SK-N-SH treated with all-trans-retinoic acid at 6 μM for 48 hours (cell line): ENCODE measurements around the gene PRX.

Experiments
- ATAC-seq: fragments of 200-7000 bp; cut with Tn5 transposase; 3 replicates; pipeline ENCODE4 v1.9.1; 2020; ENCODE audit warnings: mild to moderate bottlenecking, moderate library complexity
- ARNTL ChIP-seq: fragments of 450-650 bp; formaldehyde crosslinking; IDR thresholded peaks from 2 replicates; pipeline ENCODE4 v1.5.0; 2020; ENCODE audit warnings: low read depth, mild to moderate bottlenecking, moderate library complexity, borderline replicate concordance
- BACH2 ChIP-seq: fragments of 250-450 bp; sonication (Bioruptor Pico); IDR thresholded peaks from 2 replicates; pipeline ENCODE4 v1.9.0; 2021; ENCODE audit warnings: mild to moderate bottlenecking, borderline replicate concordance
- CREB5 ChIP-seq: fragments of 250-450 bp; sonication (Bioruptor Pico); IDR thresholded peaks from 2 replicates; pipeline ENCODE4 v1.5.1; 2020; ENCODE audit warnings: low read depth, mild to moderate bottlenecking, moderate library complexity
- CSDC2 ChIP-seq: fragments of 250-450 bp; sonication (Bioruptor Pico); IDR thresholded peaks from 2 replicates; pipeline ENCODE4 v1.5.0; 2020; ENCODE audit warnings: mild to moderate bottlenecking, moderate library complexity
- ESRRG ChIP-seq: fragments of 250-450 bp; sonication (Bioruptor Pico); IDR thresholded peaks from 2 replicates; pipeline ENCODE4 v1.6.1; 2021; ENCODE audit warnings: mild to moderate bottlenecking
- GLIS3 ChIP-seq: fragments of 250-450 bp; sonication (Bioruptor Pico); IDR thresholded peaks from 2 replicates; pipeline ENCODE4 v1.5.0; 2020; ENCODE audit warnings: mild to moderate bottlenecking, moderate library complexity
- ISL1 ChIP-seq: fragments of 250-450 bp; sonication (Bioruptor Pico); IDR thresholded peaks from 2 replicates; pipeline ENCODE4 v2.1.2; 2022; ENCODE audit warnings: mild to moderate bottlenecking, moderate library complexity
- OSR1 ChIP-seq: fragments of 250-450 bp; sonication (Bioruptor Pico); IDR thresholded peaks from 2 replicates; pipeline ENCODE4 v1.8.0; 2022; ENCODE audit warnings: moderate library complexity, mild to moderate bottlenecking, inconsistent platforms
- PATZ1 ChIP-seq: fragments of 250-450 bp; sonication (Bioruptor Pico); IDR thresholded peaks from 2 replicates; pipeline ENCODE4 v1.8.0; 2020; ENCODE audit warnings: mild to moderate bottlenecking, moderate library complexity, borderline replicate concordance
- POU6F1 ChIP-seq: fragments of 250-450 bp; sonication (Bioruptor Pico); IDR thresholded peaks from 2 replicates; pipeline ENCODE4 v1.8.0; 2021; ENCODE audit warnings: low read depth, mild to moderate bottlenecking, moderate library complexity, borderline replicate concordance
- PPARA ChIP-seq: fragments of 250-450 bp; sonication (Bioruptor Pico); IDR thresholded peaks from 2 replicates; pipeline ENCODE4 v1.5.0; 2020; ENCODE audit warnings: mild to moderate bottlenecking, borderline replicate concordance
- RARB ChIP-seq: fragments of 250-450 bp; sonication (Bioruptor Pico); IDR thresholded peaks from 2 replicates; pipeline ENCODE4 v1.8.0; 2021; ENCODE audit warnings: mild to moderate bottlenecking, moderate library complexity
- SNAI2 ChIP-seq: fragments of 250-450 bp; sonication (Bioruptor Pico); IDR thresholded peaks from 2 replicates; pipeline ENCODE4 v1.5.0; 2020; ENCODE audit warnings: mild to moderate bottlenecking, moderate library complexity
- TCF4 ChIP-seq: fragments of 250-450 bp; sonication (Bioruptor Pico); IDR thresholded peaks from 2 replicates; pipeline ENCODE4 v1.8.0; 2021; ENCODE audit warnings: mild to moderate bottlenecking, moderate library complexity, borderline replicate concordance
- TOX ChIP-seq: fragments of 250-450 bp; sonication (Bioruptor Pico); IDR thresholded peaks from 2 replicates; pipeline ENCODE4 v1.8.0; 2021; ENCODE audit warnings: mild to moderate bottlenecking, moderate library complexity, borderline replicate concordance
- TSHZ2 ChIP-seq: fragments of 250-450 bp; sonication (Bioruptor Pico); IDR thresholded peaks from 2 replicates; pipeline ENCODE4 v1.5.0; 2020; ENCODE audit warnings: mild to moderate bottlenecking, moderate library complexity
- ZC3H10 ChIP-seq: fragments of 250-450 bp; sonication (Bioruptor Pico); IDR thresholded peaks from 2 replicates; pipeline ENCODE4 v1.5.1; 2021; ENCODE audit warnings: mild to moderate bottlenecking, moderate library complexity
- ZFP3 ChIP-seq: fragments of 250-450 bp; sonication (Bioruptor Pico); IDR thresholded peaks from 2 replicates; pipeline ENCODE4 v1.5.0; 2020; ENCODE audit warnings: mild to moderate bottlenecking, moderate library complexity
- ZFP30 ChIP-seq: fragments of 450-650 bp; formaldehyde crosslinking; IDR thresholded peaks from 2 replicates; pipeline ENCODE4 v1.5.0; 2022; ENCODE audit warnings: mild to moderate bottlenecking, moderate library complexity
- ZNF70 ChIP-seq: fragments of 450-650 bp; formaldehyde crosslinking; IDR thresholded peaks from 2 replicates; pipeline ENCODE4 v1.5.0; 2020; ENCODE audit warnings: mild to moderate bottlenecking, moderate library complexity
- ZNF8 ChIP-seq: fragments of 450-650 bp; formaldehyde crosslinking; IDR thresholded peaks from 2 replicates; pipeline ENCODE4 v1.5.0; 2020; ENCODE audit warnings: mild to moderate bottlenecking, moderate library complexity

Gene PRX

GRCh38 chr19:40365613-40366401 is 47.4 kb downstream of the PRX start:
- ATAC-seq: peak; percentile 96
- TF ChIP-seq POU6F1 (CRISPR knock-in tag): no peak
- TF ChIP-seq OSR1 (CRISPR knock-in tag): no peak
- no peak for TF ChIP-seq ZNF8 (CRISPR knock-in tag)
- TF ChIP-seq ZC3H10: no peak
- TF ChIP-seq SNAI2 (CRISPR knock-in tag): no peak
- no peak for TF ChIP-seq ISL1 (CRISPR knock-in tag)
- TF ChIP-seq, all 23 proteins: peak for 0

- no peak for ATAC-seq
- TF ChIP-seq RARB (no peak), ISL1 (CRISPR knock-in tag) (no peak), CSDC2 (CRISPR knock-in tag) (no peak), PPARA (CRISPR knock-in tag) (no peak), ZNF8 (CRISPR knock-in tag) (no peak), TSHZ2 (CRISPR knock-in tag) (no peak), SNAI2 (CRISPR knock-in tag) (no peak), ZFP30 (CRISPR knock-in tag) (no peak), TOX (CRISPR knock-in tag) (no peak), BACH2 (CRISPR knock-in tag) (no peak), TCF4 (CRISPR knock-in tag) (no peak), GLIS3 (CRISPR knock-in tag) (no peak), CREB5 (no peak), ZFP3 (CRISPR knock-in tag) (no peak), ESRRG (no peak), ZNF70 (no peak), POU6F1 (CRISPR knock-in tag) (no peak), PATZ1 (CRISPR knock-in tag) (no peak), OSR1 (CRISPR knock-in tag) (no peak)
Measured at GRCh38 chr19:40365010-40365409, 48.2 kb downstream of the PRX start.

GRCh38 chr19:40363069-40363468 is 50.1 kb downstream of the PRX start:
- no peak for ATAC-seq
- TF ChIP-seq TOX (CRISPR knock-in tag) (no peak), CSDC2 (CRISPR knock-in tag) (no peak), ARNTL (CRISPR knock-in tag) (no peak), PATZ1 (CRISPR knock-in tag) (no peak), ZFP30 (CRISPR knock-in tag) (no peak), BACH2 (CRISPR knock-in tag) (no peak), SNAI2 (CRISPR knock-in tag) (no peak), ZNF70 (no peak), OSR1 (CRISPR knock-in tag) (no peak), ISL1 (CRISPR knock-in tag) (no peak), ZFP3 (CRISPR knock-in tag) (no peak), TSHZ2 (CRISPR knock-in tag) (no peak), RARB (no peak), PPARA (CRISPR knock-in tag) (no peak)
